HepG2 (cell line): ENCODE data around the gene HSPA1A. TPM values are rescaled to one million over a fixed set of nuclear protein-coding genes. Genes with fewer than 3 reads are reported as not detected.

ENCODE experiments used
- ATAC-seq: fragments of 200-7000 bp; cut with Tn5 transposase; 3 replicates; pipeline ENCODE4 v1.9.1; 2020; ENCODE audit warnings: mild to moderate bottlenecking, moderate library complexity
- BruUV-seq: library from RNA; stranded (reverse); fragments of 400-500 nt; replicated peaks from 2 replicates; lab custom pipeline; 2021; lab: Mats Ljungman, UMichigan
- CTCF ChIA-PET: fragments of 300-600 bp; formaldehyde crosslinking; extraction: SDS; loops from one replicate; lab custom pipeline; 2021; ENCODE audit warnings: low total read pairs, inconsistent platforms, low intra/inter-chr PET ratio; lab: Yijun Ruan, JAX
- POLR2A ChIA-PET: fragments of 350-600 bp; sonication (Branson Sonifier 250); formaldehyde crosslinking; loops from one replicate; lab custom pipeline; 2020; ENCODE audit warnings: antibody characterized with exemption, inconsistent platforms; lab: Yijun Ruan, JAX
- DNase-seq: peaks from one replicate; pipeline ENCODE4 v3.0.0-alpha.2; 2015; ENCODE audit warnings: low spot score
- FAIRE-seq: peaks from 3 replicates; lab custom pipeline; 2011; peaks lifted over from hg19 to GRCh38; lab: Jason Lieb, UNC
- H2AFZ ChIP-seq: one replicate; pipeline ENCODE4 v1.6.1; 2011; ENCODE audit warnings: low read length, inconsistent platforms
- H3K27ac ChIP-seq: fragments of 300-600 bp; 3 replicates; pipeline ENCODE4 v1.8.0; 2011; ENCODE audit warnings: mixed run types, mild to moderate bottlenecking, mixed read lengths, low read length, inconsistent platforms; ENCODE audit not compliant: insufficient read depth; ENCODE audit errors: extremely low read length
- H3K27me3 ChIP-seq, 2 experiments: fragments of 200-600 bp in 1 of 2; 2 replicates in 1 of 2; 3 replicates in 1 of 2; pipeline versions ENCODE4 v1.6.0 to v1.8.0; 2011; ENCODE audit warnings: low read length in 2 of 2, mild to moderate bottlenecking in 2 of 2, moderate library complexity in 2 of 2, inconsistent platforms in 1 of 2; ENCODE audit not compliant: insufficient read depth in 2 of 2, control insufficient read depth in 1 of 2
- H3K36me3 ChIP-seq, 2 experiments: fragments of 200-600 bp in 1 of 2; replicated peaks in 1 of 2; 2 replicates in 1 of 2; 3 replicates in 1 of 2; pipeline versions ENCODE4 v1.5.1 to v1.8.0; 2011; ENCODE audit warnings: low read length in 2 of 2, inconsistent platforms in 1 of 2; ENCODE audit not compliant: insufficient read depth in 2 of 2, control insufficient read depth in 1 of 2
- H3K4me1 ChIP-seq: 2 replicates; pipeline ENCODE4 v1.5.1; 2012; ENCODE audit warnings: low read length, inconsistent platforms; ENCODE audit not compliant: insufficient read depth
- H3K4me2 ChIP-seq: 2 replicates; pipeline ENCODE4 v1.6.0; 2011; ENCODE audit warnings: low read depth, low read length, inconsistent platforms
- H3K4me3 ChIP-seq, 3 experiments: fragments of 200-600 bp in 1 of 3; sonication (generic), shearing (Covaris generic) in 1 of 3; replicated peaks in 1 of 3; 2 replicates each; pipeline ENCODE4 v1.5.1; 2011 to 2016; ENCODE audit warnings: low read length in 3 of 3, inconsistent platforms in 2 of 3, low read depth in 2 of 3, mild to moderate bottlenecking in 2 of 3, control low read depth in 1 of 3, mixed read lengths in 1 of 3; ENCODE audit not compliant: insufficient read depth in 1 of 3
- H3K79me2 ChIP-seq: one replicate; pipeline ENCODE4 v1.6.1; 2011; ENCODE audit warnings: low read length, inconsistent platforms; ENCODE audit not compliant: insufficient read depth
- H3K9ac ChIP-seq: 2 replicates; pipeline ENCODE4 v1.6.0; 2011; ENCODE audit warnings: mild to moderate bottlenecking, low read depth, low read length, inconsistent platforms; ENCODE audit not compliant: insufficient read depth
- H3K9me3 ChIP-seq: 2 replicates; pipeline ENCODE4 v1.5.1; 2012; ENCODE audit warnings: mild to moderate bottlenecking, low read length
- H4K20me1 ChIP-seq: 2 replicates; pipeline ENCODE4 v1.6.0; 2011; ENCODE audit warnings: inconsistent platforms, mild to moderate bottlenecking, low read length, moderate library complexity; ENCODE audit not compliant: insufficient read depth
- CHD4 ChIP-seq: fragments of 200-600 bp; sonication (generic); IDR thresholded peaks from 2 replicates; pipeline ENCODE4 v1.7.0; 2017; ENCODE audit warnings: mild to moderate bottlenecking, low read length, borderline replicate concordance
- ELF4 ChIP-seq: sonication (generic); formaldehyde crosslinking; IDR thresholded peaks from 2 replicates; pipeline ENCODE4 v1.5.0; 2020; ENCODE audit warnings: missing genetic modification reagents, mild to moderate bottlenecking, moderate library complexity, borderline replicate concordance
- FOXM1 ChIP-seq: sonication (generic); formaldehyde crosslinking; IDR thresholded peaks from 2 replicates; pipeline ENCODE4 v1.5.0; 2020; ENCODE audit warnings: missing genetic modification reagents
- GABPA ChIP-seq, 2 experiments: IDR thresholded peaks; 2 replicates each; pipeline ENCODE4 v1.6.1; 2011 to 2016; ENCODE audit warnings: low read depth in 2 of 2, low read length in 1 of 2, missing biosample characterization in 1 of 2, missing genetic modification characterization in 1 of 2
- KDM5A ChIP-seq: fragments of 200-600 bp; sonication (generic); IDR thresholded peaks from 2 replicates; pipeline ENCODE4 v1.7.0; 2018; ENCODE audit warnings: antibody characterized with exemption, mild to moderate bottlenecking, low read length, borderline replicate concordance
- KLF6 ChIP-seq: IDR thresholded peaks from 2 replicates; pipeline ENCODE4 v1.8.0; 2016; ENCODE audit warnings: missing biosample characterization, missing genetic modification reagents
- MTA1 ChIP-seq: sonication (generic); formaldehyde crosslinking; IDR thresholded peaks from 2 replicates; pipeline ENCODE4 v1.4.0; 2020; ENCODE audit warnings: missing genetic modification reagents, mild to moderate bottlenecking, borderline replicate concordance
- MXI1 ChIP-seq: IDR thresholded peaks from 3 replicates; pipeline ENCODE4 v1.6.1; 2012; ENCODE audit warnings: low read depth, low read length, inconsistent platforms, borderline replicate concordance
- RAD21 ChIP-seq: fragments of 450-650 bp; formaldehyde crosslinking; IDR thresholded peaks from 2 replicates; pipeline ENCODE4 v1.5.0; 2020; ENCODE audit warnings: mild to moderate bottlenecking
- SMC3 ChIP-seq: IDR thresholded peaks from 2 replicates; pipeline ENCODE4 v1.6.1; 2011; ENCODE audit warnings: low read length, improper control_type of control experiment
- STAG1 ChIP-seq: sonication (generic); formaldehyde crosslinking; IDR thresholded peaks from 2 replicates; pipeline ENCODE4 v1.4.0; 2020; ENCODE audit warnings: missing genetic modification reagents
- TBP ChIP-seq: sonication (generic); formaldehyde crosslinking; IDR thresholded peaks from 2 replicates; pipeline ENCODE4 v1.5.0; 2020; ENCODE audit warnings: missing genetic modification reagents
- ZNF224 ChIP-seq: sonication (generic); formaldehyde crosslinking; IDR thresholded peaks from 2 replicates; pipeline ENCODE4 v1.5.0; 2020; ENCODE audit warnings: mild to moderate bottlenecking, missing genetic modification reagents
- ZNF256 ChIP-seq: sonication (generic); formaldehyde crosslinking; conservative IDR thresholded peaks from 2 replicates; pipeline ENCODE4 v1.4.0; 2020; ENCODE audit warnings: missing genetic modification reagents
- ZNF296 ChIP-seq: sonication (generic); formaldehyde crosslinking; conservative IDR thresholded peaks from 2 replicates; pipeline ENCODE4 v1.5.0; 2020; ENCODE audit warnings: mild to moderate bottlenecking, missing genetic modification reagents
- ZNF317 ChIP-seq: sonication (generic); formaldehyde crosslinking; IDR thresholded peaks from 2 replicates; pipeline ENCODE4 v1.5.0; 2020; ENCODE audit warnings: mild to moderate bottlenecking, missing genetic modification reagents
- ZNF335 ChIP-seq: sonication (generic); formaldehyde crosslinking; IDR thresholded peaks from 2 replicates; pipeline ENCODE4 v1.4.0; 2020; ENCODE audit warnings: missing genetic modification reagents
- ZNF34 ChIP-seq: sonication (generic); formaldehyde crosslinking; IDR thresholded peaks from 2 replicates; pipeline ENCODE4 v1.4.0; 2020; ENCODE audit warnings: mild to moderate bottlenecking, missing genetic modification reagents, borderline replicate concordance
- WGBS: methylation state at CpG from one replicate; pipeline ENCODE4 v1.1.6; 2017; ENCODE audit warnings: low lambda C conversion rate; 5-methylcytosine and 5-hydroxymethylcytosine counted together
- in situ Hi-C: cut with HindIII; loops from 2 replicates; pipeline ENCODE4 v1.10.0; 2017; ENCODE audit warnings: low pct_unique_long_range_greater_than_20kb; ENCODE audit not compliant: extremely low pct_ligation_motif_present
- intact Hi-C: fragments of 100-400 bp; cut with micrococcal nuclease; formaldehyde crosslinking; loops from one replicate; pipeline ENCODE4 v1.10.0; 2022; ENCODE audit not compliant: unreplicated experiment
- polyA plus RNA-seq, 8 experiments: library from polyadenylated mRNA; depleted of rRNA in 3 of 8; stranded (reverse) in 7 of 8; unstranded in 1 of 8; fragments of >200 nt; fragmentation: Illumina TruSeq in 4 of 8; extraction: Trizol in 4 of 8; gene quantifications; 2 replicates each; pipeline versions ENCODE4 v1.2.1 to v1.2.3, GENCODE V29; 2011 to 2016; ENCODE audit warnings: low read depth in 4 of 8, missing spikeins in 1 of 8, mixed read lengths in 1 of 8; ENCODE audit not compliant: insufficient read depth in 1 of 8
- total RNA-seq, 5 experiments: library from RNA; depleted of rRNA; stranded (reverse); fragments of >200 nt; fragmentation: Illumina TruSeq; extraction: Trizol; gene quantifications; 2 replicates each; pipeline ENCODE4 v1.2.3, GENCODE V29; 2016; ENCODE audit warnings: low read depth in 1 of 5
- TF ChIP-seq, protein P1 (sequence below): sonication (generic); formaldehyde crosslinking; IDR thresholded peaks from 2 replicates; pipeline ENCODE4 v1.4.0; 2020; ENCODE audit warnings: missing genetic modification reagents, mild to moderate bottlenecking, borderline replicate concordance
- TF ChIP-seq, protein P2 (sequence below): sonication (generic); formaldehyde crosslinking; IDR thresholded peaks from 2 replicates; pipeline ENCODE4 v1.4.0; 2020; ENCODE audit warnings: missing genetic modification reagents

HSPA1A gene
- total and polyA plus RNA-seq, 2 of the 13 experiments (the other 11 are each of a cell fraction or from before 2014, with no cell fraction given): 44.5 to 85.0 TPM

DNA sequence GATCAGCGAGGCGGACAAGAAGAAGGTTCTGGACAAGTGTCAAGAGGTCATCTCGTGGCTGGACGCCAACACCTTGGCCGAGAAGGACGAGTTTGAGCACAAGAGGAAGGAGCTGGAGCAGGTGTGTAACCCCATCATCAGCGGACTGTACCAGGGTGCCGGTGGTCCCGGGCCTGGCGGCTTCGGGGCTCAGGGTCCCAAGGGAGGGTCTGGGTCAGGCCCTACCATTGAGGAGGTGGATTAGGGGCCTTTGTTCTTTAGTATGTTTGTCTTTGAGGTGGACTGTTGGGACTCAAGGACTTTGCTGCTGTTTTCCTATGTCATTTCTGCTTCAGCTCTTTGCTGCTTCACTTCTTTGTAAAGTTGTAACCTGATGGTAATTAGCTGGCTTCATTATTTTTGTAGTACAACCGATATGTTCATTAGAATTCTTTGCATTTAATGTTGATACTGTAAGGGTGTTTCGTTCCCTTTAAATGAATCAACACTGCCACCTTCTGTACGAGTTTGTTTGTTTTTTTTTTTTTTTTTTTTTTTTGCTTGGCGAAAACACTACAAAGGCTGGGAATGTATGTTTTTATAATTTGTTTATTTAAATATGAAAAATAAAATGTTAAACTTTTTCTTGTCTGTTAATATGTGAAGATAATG is 14.4 kb downstream of the HSPA1A start:
- Histone ChIP-seq H3K4me2 (peak overlapping the region; percentile 94), H3K4me1 (peaks cover 44% of the 10 kb centered on the region), H3K79me2 (peaks cover 35% of the 10 kb centered on the region), H3K9ac (peak overlapping the region; percentile 81), H3K4me3 (peak overlapping the region; percentile 80 to 99 (median 97)), H3K27me3 (no peaks in the 10 kb centered on the region; a peak in 1 of 5 replicates), H2AFZ (no peak overlapping the region), H4K20me1 (peaks cover 4% of the 10 kb centered on the region), H3K9me3 (no peaks in the 10 kb centered on the region), H3K36me3 (no peaks in the 10 kb centered on the region), H3K27ac (peak overlapping the region; percentile 68)
- DNase-seq (no peak), FAIRE-seq (no peak), ATAC-seq (no peak)
- ChIA-PET POLR2A (interaction anchor here (0.7 to 15.7 kb wide), 24 partner anchors 10 to 208 kb away, joined by 3 to 264 read pairs (median 5); partner anchors contain the start of genes BAG6, DDAH2, HSPA1A and HSPA1L), CTCF (interaction anchor here (0.8 to 2.2 kb wide), 8 partner anchors 34 to 149 kb away, joined by 3 to 16 read pairs (median 4); partner anchors contain the start of genes DDAH2, LY6G5C and VARS1)
- intact Hi-C loops: loop anchor here (1.0 to 10.0 kb wide), 6 partner anchors 34 to 162 kb away; partner anchors contain the start of genes CSNK2B, EHMT2, LY6G5B and NELFE
- under 1% methylated on average over 10 of the region's 15 CpGs for WGBS
- in situ Hi-C loops: loop anchor here (5.0 kb wide), 1 partner anchor 57 kb away; no protein-coding TSS in a partner anchor
- no TSS peak for BruUV-seq
- TF ChIP-seq MXI1 (0 out of 3 replicates have a peak, but pooled peaks have one; percentile 17), ELF4 (no peak), ZNF34 (CRISPR knock-in tag) (no peak), FOXM1 (no peak), ZNF335 (0 out of 2 replicates have a peak, but pooled peaks have one; percentile 21), MTA1 (CRISPR knock-in tag) (no peak), STAG1 (CRISPR knock-in tag) (peak; percentile 69), RAD21 (peak; percentile 41; the same call in 1 of the 2 replicates), CHD4 (0 out of 2 replicates have a peak, but pooled peaks have one; percentile 14), ZNF224 (no peak), ZNF317 (no peak), KDM5A (peak; percentile 84; the same call in 1 of the 2 replicates), GABPA (IDR thresholded peaks at IDR 0.05; ENCODE audit: low read depth, low read length) (no peak), GABPA (CRISPR knock-in tag; IDR thresholded peaks at IDR 0.05; ENCODE audit: low read depth) (peak; percentile 4; the same call in 1 of the 2 replicates), ZNF296 (CRISPR knock-in tag) (no peak), SMC3 (peak; percentile 52; the same call in 1 of the 2 replicates), KLF6 (CRISPR knock-in tag) (peak; percentile 60; the same call in 1 of the 2 replicates), TBP (CRISPR knock-in tag) (no peak), ZNF256 (CRISPR knock-in tag) (no peak)
- TF ChIP-seq, protein P1, sequence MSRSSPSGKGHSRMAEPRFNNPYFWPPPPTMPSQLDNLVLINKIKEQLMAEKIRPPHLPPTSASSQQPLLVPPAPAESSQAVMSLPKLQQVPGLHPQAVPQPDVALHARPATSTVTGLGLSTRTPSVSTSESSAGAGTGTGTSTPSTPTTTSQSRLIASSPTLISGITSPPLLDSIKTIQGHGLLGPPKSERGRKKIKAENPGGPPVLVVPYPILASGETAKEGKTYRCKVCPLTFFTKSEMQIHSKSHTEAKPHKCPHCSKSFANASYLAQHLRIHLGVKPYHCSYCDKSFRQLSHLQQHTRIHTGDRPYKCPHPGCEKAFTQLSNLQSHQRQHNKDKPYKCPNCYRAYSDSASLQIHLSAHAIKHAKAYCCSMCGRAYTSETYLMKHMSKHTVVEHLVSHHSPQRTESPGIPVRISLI (CRISPR knock-in tag): peak; percentile 91
- TF ChIP-seq, protein P2, sequence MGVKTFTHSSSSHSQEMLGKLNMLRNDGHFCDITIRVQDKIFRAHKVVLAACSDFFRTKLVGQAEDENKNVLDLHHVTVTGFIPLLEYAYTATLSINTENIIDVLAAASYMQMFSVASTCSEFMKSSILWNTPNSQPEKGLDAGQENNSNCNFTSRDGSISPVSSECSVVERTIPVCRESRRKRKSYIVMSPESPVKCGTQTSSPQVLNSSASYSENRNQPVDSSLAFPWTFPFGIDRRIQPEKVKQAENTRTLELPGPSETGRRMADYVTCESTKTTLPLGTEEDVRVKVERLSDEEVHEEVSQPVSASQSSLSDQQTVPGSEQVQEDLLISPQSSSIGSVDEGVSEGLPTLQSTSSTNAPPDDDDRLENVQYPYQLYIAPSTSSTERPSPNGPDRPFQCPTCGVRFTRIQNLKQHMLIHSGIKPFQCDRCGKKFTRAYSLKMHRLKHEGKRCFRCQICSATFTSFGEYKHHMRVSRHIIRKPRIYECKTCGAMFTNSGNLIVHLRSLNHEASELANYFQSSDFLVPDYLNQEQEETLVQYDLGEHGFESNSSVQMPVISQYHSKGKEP (CRISPR knock-in tag): no peak
